ENCODE results near the gene CNTNAP2. TPM values are rescaled to one million over a fixed set of nuclear protein-coding genes. Genes with fewer than 3 reads are reported as not detected.

The CNTNAP2 gene
- total and polyA plus RNA-seq, 2 of the 8 experiments (the other 6 are each of a cell fraction or from before 2014, with no cell fraction given), result 27.9 to 71.0 TPM

- H3K14ac ChIP-seq (ENCODE audit: insufficient read length), result no peak overlapping the region
- H2BK15ac ChIP-seq (ENCODE audit: low read length), result no peak overlapping the region
- DNase-seq (ENCODE audit: low read depth in 1 of 2, low spot score in 2 of 2) (no peak), FAIRE-seq (no peak)
- H2AK5ac ChIP-seq (ENCODE audit: low read depth, low read length), result no peak overlapping the region
- no peak overlapping the region for H3K23ac ChIP-seq (ENCODE audit: insufficient read length)
- 98% methylated on average over 2 of the region's 2 CpGs; no CpG with 5 or more reads in 1 of the 2 experiments for WGBS, 2 experiments (ENCODE audit: extremely low coverage in 1 of 2, insufficient coverage in 1 of 2, insufficient read length in 1 of 2, insufficient replicate concordance in 2 of 2, low coverage in 1 of 2, low lambda C conversion rate in 2 of 2, missing lambda C conversion rate in 1 of 2)
- H3K36me3 ChIP-seq (ENCODE audit: control insufficient read depth in 2 of 4, insufficient read depth in 4 of 4, low read length in 3 of 4), result no peaks in the 10 kb centered on the region
- no peak overlapping the region for H4K91ac ChIP-seq (replicated peaks; ENCODE audit: insufficient read length, low read length)
- no peaks in the 10 kb centered on the region for H3K27me3 ChIP-seq (replicated peaks in 1 of 4; ENCODE audit: control insufficient read depth in 3 of 4, extremely low read depth in 1 of 4, insufficient read depth in 3 of 4, low read length in 3 of 4)
- no peak overlapping the region for H3K4me3 ChIP-seq (ENCODE audit: extremely low read depth in 1 of 4, insufficient read depth in 2 of 4, low read depth in 3 of 4, low read length in 4 of 4)
- no peak overlapping the region for H3K27ac ChIP-seq (ENCODE audit: low read depth, low read length)
- no peaks in the 10 kb centered on the region for H3K79me1 ChIP-seq (ENCODE audit: low read depth, low read length)
- POLR2A ChIA-PET (ENCODE audit: partially characterized antibody), result no interaction called here
- H4K20me1 ChIP-seq (replicated peaks in 1 of 2; ENCODE audit: control insufficient read depth in 1 of 2, insufficient read depth in 2 of 2, low read length in 2 of 2), result no peaks in the 10 kb centered on the region
- no peaks in the 10 kb centered on the region for H3K4me1 ChIP-seq (replicated peaks in 1 of 4; ENCODE audit: control insufficient read depth in 3 of 4, insufficient read depth in 4 of 4, low read length in 3 of 4)
- no peak overlapping the region for H3K18ac ChIP-seq (ENCODE audit: extremely low read depth, low read length)
- no peak overlapping the region for H2BK5ac ChIP-seq (ENCODE audit: low read depth, low read length)
- no peaks in the 10 kb centered on the region for H3K79me2 ChIP-seq (ENCODE audit: control insufficient read depth in 1 of 2, insufficient read depth in 2 of 2, low read length in 2 of 2)
- CTCF ChIA-PET (ENCODE audit: partially characterized antibody), result no interaction called here
- H3K9me3 ChIP-seq (ENCODE audit: insufficient read depth in 2 of 2, low read depth in 1 of 2, low read length in 1 of 2), result no peaks in the 10 kb centered on the region
- no peak overlapping the region for H2BK12ac ChIP-seq (ENCODE audit: low read depth, low read length)
- no peak overlapping the region for H4K8ac ChIP-seq (ENCODE audit: extremely low read depth, insufficient read depth, low read length)
- H3K56ac ChIP-seq (replicated peaks; ENCODE audit: insufficient read length, low read depth, low read length), result no peak overlapping the region
- no peak overlapping the region for H2BK20ac ChIP-seq (ENCODE audit: low read length)
- no peak overlapping the region for H4K5ac ChIP-seq (ENCODE audit: insufficient read length, low read depth, low read length)
- no peak overlapping the region for H3K9ac ChIP-seq (replicated peaks in 1 of 4; ENCODE audit: extremely low read depth in 1 of 4, low read depth in 3 of 4, low read length in 3 of 4)
- no peaks in the 10 kb centered on the region for H3K23me2 ChIP-seq (ENCODE audit: low read depth, low read length)
- no peak overlapping the region for H3K4me2 ChIP-seq (ENCODE audit: insufficient read depth in 1 of 2, low read depth in 2 of 2, low read length in 2 of 2)
- H3K4ac ChIP-seq (replicated peaks; ENCODE audit: insufficient read length, low read depth, low read length), result no peak overlapping the region
- no peak overlapping the region for H2AFZ ChIP-seq (ENCODE audit: low read length)
- no peak overlapping the region for H2BK120ac ChIP-seq (replicated peaks; ENCODE audit: low read depth, low read length)
- TF ChIP-seq TCF12 (IDR thresholded peaks at IDR 0.05; ENCODE audit: low read depth, low read length) (no peak), JUND (IDR thresholded peaks at IDR 0.05; ENCODE audit: low read length) (no peak), KDM1A (IDR thresholded peaks at IDR 0.05; ENCODE audit: borderline replicate concordance, low read length) (no peak), CHD2 (IDR thresholded peaks at IDR 0.05; ENCODE audit: low read length) (no peak), HDAC2 (IDR thresholded peaks at IDR 0.05; ENCODE audit: borderline replicate concordance in 1 of 2, low read depth in 2 of 2, low read length in 2 of 2) (no peak), POLR2AphosphoS5 (IDR thresholded peaks at IDR 0.05; ENCODE audit: low read depth, low read length) (no peak), SRF (IDR thresholded peaks at IDR 0.05; ENCODE audit: low read depth, low read length) (no peak), POU5F1 (IDR thresholded peaks at IDR 0.05; ENCODE audit: low read depth, low read length) (no peak), TEAD4 (IDR thresholded peaks at IDR 0.05; ENCODE audit: low read depth, low read length) (no peak), RXRA (IDR thresholded peaks at IDR 0.05; ENCODE audit: insufficient read depth, low read depth, low read length) (no peak), TAF7 (optimal IDR thresholded peaks at IDR 0.05; ENCODE audit: borderline replicate concordance, low read depth, low read length) (no peak), CBX8 (IDR thresholded peaks at IDR 0.05; ENCODE audit: borderline replicate concordance, low read depth, low read length) (no peak), BCL11A (IDR thresholded peaks at IDR 0.05; ENCODE audit: low read depth in 2 of 2, low read length in 2 of 2) (no peak)
- TF ChIP-seq, protein P1, sequence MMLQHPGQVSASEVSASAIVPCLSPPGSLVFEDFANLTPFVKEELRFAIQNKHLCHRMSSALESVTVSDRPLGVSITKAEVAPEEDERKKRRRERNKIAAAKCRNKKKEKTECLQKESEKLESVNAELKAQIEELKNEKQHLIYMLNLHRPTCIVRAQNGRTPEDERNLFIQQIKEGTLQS (IDR thresholded peaks at IDR 0.05; ENCODE audit: insufficient read depth, low read depth, low read length), result no peak
- TF ChIP-seq, protein P2, sequence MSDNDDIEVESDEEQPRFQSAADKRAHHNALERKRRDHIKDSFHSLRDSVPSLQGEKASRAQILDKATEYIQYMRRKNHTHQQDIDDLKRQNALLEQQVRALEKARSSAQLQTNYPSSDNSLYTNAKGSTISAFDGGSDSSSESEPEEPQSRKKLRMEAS (IDR thresholded peaks at IDR 0.05), result no peak
Measured at GRCh38 chr7:147022056-147022455, 905.5 kb downstream of the CNTNAP2 start.
